H9 (cell line): ENCODE results near the gene LPCAT1. TPM values are rescaled to one million over a fixed set of nuclear protein-coding genes. Genes with fewer than 3 reads are reported as not detected.

ENCODE experiments used
- DNase-seq: peaks from one replicate; pipeline ENCODE4 v3.0.0-alpha.2; 2017
- H2AFZ ChIP-seq: one replicate; pipeline ENCODE4 v1.6.1; 2013; ENCODE audit warnings: mild to moderate bottlenecking, low read length, control low read depth, moderate library complexity
- H2AK5ac ChIP-seq: 2 replicates; pipeline ENCODE4 v1.6.1; 2013; ENCODE audit warnings: low read length, control low read depth, mixed read lengths; ENCODE audit not compliant: insufficient read length
- H2BK120ac ChIP-seq: one replicate; pipeline ENCODE4 v1.6.1; 2013; ENCODE audit warnings: low read depth, mild to moderate bottlenecking, low read length, control low read depth, inconsistent platforms; ENCODE audit not compliant: poor library complexity, severe bottlenecking
- H2BK12ac ChIP-seq: 2 replicates; pipeline ENCODE4 v1.6.1; 2013; ENCODE audit warnings: low read length, control low read depth, mixed read lengths, low read depth; ENCODE audit not compliant: insufficient read length
- H2BK15ac ChIP-seq: 2 replicates; pipeline ENCODE4 v1.6.1; 2013; ENCODE audit warnings: low read depth, low read length, control low read depth
- H2BK20ac ChIP-seq: one replicate; pipeline ENCODE4 v1.6.1; 2013; ENCODE audit warnings: low read depth, mild to moderate bottlenecking, low read length, control low read depth, inconsistent platforms; ENCODE audit not compliant: poor library complexity, severe bottlenecking
- H2BK5ac ChIP-seq: 2 replicates; pipeline ENCODE4 v1.6.1; 2013; ENCODE audit warnings: low read length, control low read depth, mixed read lengths; ENCODE audit not compliant: insufficient read length
- H3K14ac ChIP-seq: 2 replicates; pipeline ENCODE4 v1.6.1; 2013; ENCODE audit warnings: low read length, control low read depth; ENCODE audit not compliant: insufficient read depth
- H3K18ac ChIP-seq: 2 replicates; pipeline ENCODE4 v1.6.1; 2013; ENCODE audit warnings: low read depth, mild to moderate bottlenecking, mixed read lengths, low read length, control low read depth; ENCODE audit not compliant: insufficient read length
- H3K23ac ChIP-seq: 2 replicates; pipeline ENCODE4 v1.6.1; 2013; ENCODE audit warnings: low read length, control low read depth, mixed read lengths, low read depth; ENCODE audit not compliant: insufficient read length
- H3K23me2 ChIP-seq: 2 replicates; pipeline ENCODE4 v1.6.1; 2013; ENCODE audit warnings: low read depth, mild to moderate bottlenecking, mixed read lengths, low read length, control low read depth; ENCODE audit not compliant: insufficient read length, poor library complexity, severe bottlenecking
- H3K27ac ChIP-seq: 2 replicates; pipeline ENCODE4 v1.5.1; 2013; ENCODE audit warnings: low read length, control low read depth, mixed read lengths, low read depth; ENCODE audit not compliant: insufficient read length
- H3K27me3 ChIP-seq: 2 replicates; pipeline ENCODE4 v1.6.1; 2013; ENCODE audit warnings: low read length, control low read depth, inconsistent platforms; ENCODE audit not compliant: insufficient read depth
- H3K4ac ChIP-seq: 2 replicates; pipeline ENCODE4 v1.6.1; 2013; ENCODE audit warnings: low read depth, mild to moderate bottlenecking, control low read depth, inconsistent platforms, low read length, moderate library complexity
- H3K4me1 ChIP-seq: 2 replicates; pipeline ENCODE4 v1.6.1; 2013; ENCODE audit warnings: low read length, control low read depth, inconsistent platforms; ENCODE audit not compliant: insufficient read depth
- H3K4me2 ChIP-seq: 2 replicates; pipeline ENCODE4 v1.6.1; 2013; ENCODE audit warnings: low read length, control low read depth, mixed read lengths; ENCODE audit not compliant: insufficient read length, insufficient read depth
- H3K56ac ChIP-seq: 2 replicates; pipeline ENCODE4 v1.6.1; 2013; ENCODE audit warnings: low read depth, mild to moderate bottlenecking, mixed read lengths, low read length, control low read depth; ENCODE audit not compliant: insufficient read length
- H3K79me1 ChIP-seq: 2 replicates; pipeline ENCODE4 v1.6.1; 2013; ENCODE audit warnings: low read depth, mild to moderate bottlenecking, moderate library complexity, low read length, control low read depth, inconsistent platforms; ENCODE audit not compliant: insufficient read depth, poor library complexity, severe bottlenecking
- H3K79me2 ChIP-seq: 2 replicates; pipeline ENCODE4 v1.6.1; 2013; ENCODE audit warnings: low read length, control low read depth, inconsistent platforms; ENCODE audit not compliant: insufficient read depth
- H3K9ac ChIP-seq: 2 replicates; pipeline ENCODE4 v1.6.1; 2013; ENCODE audit warnings: low read length, control low read depth, mixed read lengths; ENCODE audit not compliant: insufficient read length; ENCODE audit errors: extremely low read depth
- H3K9me3 ChIP-seq: one replicate; pipeline ENCODE4 v1.6.1; 2013; ENCODE audit warnings: low read depth, low read length, inconsistent platforms; ENCODE audit not compliant: control insufficient read depth
- H3T11ph ChIP-seq: one replicate; pipeline ENCODE4 v1.6.1; 2013; ENCODE audit warnings: mild to moderate bottlenecking, low read length, control low read depth, inconsistent platforms
- H4K20me1 ChIP-seq: one replicate; pipeline ENCODE4 v1.6.1; 2013; ENCODE audit not compliant: control insufficient read depth, insufficient read length, insufficient read depth
- H4K5ac ChIP-seq: 2 replicates; pipeline ENCODE4 v1.6.1; 2013; ENCODE audit warnings: low read depth, mild to moderate bottlenecking, mixed read lengths, low read length, control low read depth; ENCODE audit not compliant: insufficient read length
- H4K8ac ChIP-seq: replicated peaks from 2 replicates; pipeline ENCODE4 v1.6.1; 2013; ENCODE audit warnings: low read length, control low read depth, mixed read lengths, low read depth; ENCODE audit not compliant: insufficient read length
- H4K91ac ChIP-seq: 2 replicates; pipeline ENCODE4 v1.6.1; 2013; ENCODE audit warnings: low read depth, mild to moderate bottlenecking, moderate library complexity, mixed read lengths, low read length, control low read depth; ENCODE audit not compliant: insufficient read length
- H3K27ac Mint-ChIP-seq, 3 experiments: 2 replicates in 2 of 3; 3 replicates in 1 of 3; pipeline ENCODE4 v1.8.0; 2020 to 2021; ENCODE audit warnings: mixed read lengths in 3 of 3, mild to moderate bottlenecking in 1 of 3, moderate library complexity in 1 of 3
- H3K27me3 Mint-ChIP-seq: 2 replicates; pipeline ENCODE4 v1.8.0; 2021; ENCODE audit warnings: low read depth, mild to moderate bottlenecking, moderate library complexity, mixed read lengths
- H3K36me3 Mint-ChIP-seq, 3 experiments: 2 replicates in 2 of 3; 3 replicates in 1 of 3; pipeline ENCODE4 v1.8.0; 2020 to 2021; ENCODE audit warnings: low read depth in 3 of 3, mixed read lengths in 3 of 3; ENCODE audit not compliant: insufficient read depth in 1 of 3
- H3K4me1 Mint-ChIP-seq, 2 experiments: 2 replicates each; pipeline ENCODE4 v1.8.0; 2020; ENCODE audit warnings: mixed read lengths in 2 of 2
- H3K4me3 Mint-ChIP-seq, 2 experiments: 2 replicates in 1 of 2; 3 replicates in 1 of 2; pipeline ENCODE4 v1.8.0; 2020 to 2021; ENCODE audit warnings: mild to moderate bottlenecking in 2 of 2, mixed read lengths in 2 of 2, moderate library complexity in 1 of 2
- H3K9me3 Mint-ChIP-seq, 2 experiments: 2 replicates in 1 of 2; 3 replicates in 1 of 2; pipeline ENCODE4 v1.8.0; 2020; ENCODE audit warnings: mild to moderate bottlenecking in 2 of 2, mixed read lengths in 2 of 2, moderate library complexity in 1 of 2
- CTCF ChIP-seq: fragments of 200-600 bp; sonication (generic); conservative IDR thresholded peaks from 3 replicates; pipeline ENCODE4 v1.8.0; 2021; ENCODE audit warnings: antibody characterized with exemption, mild to moderate bottlenecking
- total RNA-seq: library from RNA; stranded (reverse); gene quantifications from 2 replicates; pipeline ENCODE4 v1.2.1, GENCODE V29; 2021

The LPCAT1 gene
- total RNA-seq, 1 experiment from 2014 or later = 231 TPM

- TF ChIP-seq CTCF = no peak
- H3K27me3 ChIP-seq = no peaks in the 10 kb centered on the region
- no peak overlapping the region for H3K27ac Mint-ChIP-seq
Observed at GRCh38 chr5:1418921-1419280, 104.9 kb downstream of the LPCAT1 start.

More at GRCh38 chr5:1418921-1419280, 104.9 kb downstream of the LPCAT1 start:
- Mint-ChIP-seq H3K4me3 (peak overlapping the region in 1 of 2 experiments; percentile 49; a peak in 1 of 5 replicates), H3K27me3 (peaks cover 10% of the 10 kb centered on the region), H3K4me1 (peaks cover 2% of the 10 kb centered on the region in 2 experiments; a peak in 2 of 4 replicates), H3K9me3 (peaks cover 3% of the 10 kb centered on the region in 2 experiments; a peak in 4 of 5 replicates), H3K36me3 (no peaks in the 10 kb centered on the region; a peak in 1 of 7 replicates)
- Histone ChIP-seq H3K18ac (no peak overlapping the region), H2BK12ac (no peak overlapping the region), H3T11ph (no peak overlapping the region), H3K4me1 (no peaks in the 10 kb centered on the region), H2AK5ac (no peak overlapping the region), H3K9ac (no peak overlapping the region), H4K5ac (no peak overlapping the region), H2BK15ac (no peak overlapping the region), H3K4me2 (no peak overlapping the region), H2BK5ac (no peak overlapping the region), H3K9me3 (no peaks in the 10 kb centered on the region), H4K20me1 (no peaks in the 10 kb centered on the region), H3K23me2 (peaks cover 4% of the 10 kb centered on the region), H3K79me1 (no peaks in the 10 kb centered on the region), H2BK120ac (no peak overlapping the region), H2AFZ (no peak overlapping the region), H3K27ac (no peak overlapping the region), H3K14ac (no peak overlapping the region), H3K23ac (no peak overlapping the region), H3K4ac (no peak overlapping the region), H2BK20ac (no peak overlapping the region), H4K8ac (no peak overlapping the region), H3K79me2 (no peaks in the 10 kb centered on the region), H4K91ac (no peak overlapping the region), H3K56ac (no peak overlapping the region)
- DNase-seq = no peak
